PFSK-1 (cell line): ENCODE measurements around the gene HS3ST4.

Experiments
- FOXP2 ChIP-seq: optimal IDR thresholded peaks from 2 replicates; pipeline ENCODE3; 2011; ENCODE audit warnings: borderline replicate concordance, control low read depth, inconsistent platforms; ENCODE audit not compliant: insufficient read depth; ENCODE audit errors: extremely low read length, extremely low read depth
- POLR2AphosphoS5 ChIP-seq: IDR thresholded peaks from 2 replicates; pipeline ENCODE4 v1.6.1; 2012; ENCODE audit warnings: low read depth, mild to moderate bottlenecking, control low read depth, low read length, moderate library complexity
- REST ChIP-seq, 2 experiments: IDR thresholded peaks; 2 replicates each; pipeline versions ENCODE4 v1.6.1 to v1.8.0; 2011 to 2012; ENCODE audit warnings: low read depth in 2 of 2, low read length in 2 of 2, control low read depth in 1 of 2, inconsistent platforms in 1 of 2, mild to moderate bottlenecking in 1 of 2, moderate library complexity in 1 of 2; ENCODE audit not compliant: insufficient read depth in 1 of 2
- SIN3A ChIP-seq: IDR thresholded peaks from 2 replicates; pipeline ENCODE4 v1.6.1; 2012; ENCODE audit warnings: mild to moderate bottlenecking, low read length, moderate library complexity, borderline replicate concordance; ENCODE audit not compliant: insufficient read depth
- TAF1 ChIP-seq: IDR thresholded peaks from 2 replicates; pipeline ENCODE4 v1.6.1; 2012; ENCODE audit warnings: low read length, control low read depth, borderline replicate concordance; ENCODE audit not compliant: insufficient read depth

HS3ST4 gene

DNA sequence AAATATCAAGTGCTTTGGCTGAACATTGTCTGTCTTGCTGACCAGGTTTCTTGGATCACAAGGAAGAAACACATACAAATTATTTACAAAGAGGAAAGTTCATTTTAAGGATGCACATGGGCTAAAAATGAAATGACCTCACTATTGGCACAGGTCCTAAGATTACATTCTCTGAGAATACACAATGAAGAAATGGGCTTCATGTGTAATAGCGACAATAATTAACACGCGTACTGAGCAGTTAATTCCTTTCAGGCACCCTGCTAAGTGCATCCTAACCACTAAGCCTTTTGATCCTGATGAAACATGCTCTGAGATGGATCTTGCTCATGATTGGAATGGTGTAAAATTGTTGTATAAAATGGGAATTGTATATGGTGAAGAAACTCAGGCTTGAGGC is 429.0 kb downstream of the HS3ST4 start:
- no peak for TF ChIP-seq FOXP2

DNA sequence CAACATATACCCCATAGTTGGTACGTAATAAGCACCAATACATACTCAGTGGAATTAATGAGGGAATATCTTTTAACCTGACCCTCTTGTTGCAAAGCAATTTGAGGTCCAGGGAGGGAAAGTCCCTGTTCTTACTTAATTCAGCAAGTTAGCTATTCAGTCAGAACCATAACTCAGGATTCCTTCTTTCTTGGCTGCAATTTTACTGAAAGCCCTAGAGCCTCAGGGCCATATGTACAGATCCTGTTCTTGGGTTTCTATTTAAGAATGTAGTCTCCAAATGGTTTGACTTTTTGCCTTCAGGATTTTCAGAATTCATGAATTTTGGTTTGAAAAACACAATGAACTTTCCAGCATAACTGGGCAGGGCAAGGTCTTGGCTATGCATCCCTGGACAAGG is 436.5 kb downstream of the HS3ST4 start:
- TF ChIP-seq REST (IDR thresholded peaks at IDR 0.05; ENCODE audit: insufficient read depth in 1 of 2, low read depth in 2 of 2, low read length in 2 of 2) = no peak
- no peak for TF ChIP-seq SIN3A
- no peak for TF ChIP-seq POLR2AphosphoS5
- TF ChIP-seq TAF1 = no peak
- TF ChIP-seq FOXP2 = no peak

DNA sequence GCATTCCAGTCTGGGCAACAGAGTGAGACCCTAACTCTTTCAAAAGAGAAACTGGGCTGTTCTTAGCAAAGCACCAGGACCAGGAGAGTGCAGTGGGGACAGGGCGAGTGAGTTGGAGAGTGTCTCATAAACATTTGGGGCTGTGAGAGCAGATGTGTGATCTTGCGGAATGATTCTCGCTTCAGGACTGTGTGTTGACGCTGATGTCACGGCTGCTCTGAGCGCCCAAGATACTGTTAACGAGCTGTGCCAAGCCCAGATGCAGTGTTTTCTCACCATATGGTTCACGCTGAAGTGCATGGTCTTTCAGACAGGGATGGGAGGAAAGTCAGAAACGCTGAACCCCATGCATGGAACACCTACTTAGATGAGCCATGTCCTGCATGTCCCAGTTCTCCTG is 438.2 kb downstream of the HS3ST4 start:
- TF ChIP-seq REST (IDR thresholded peaks at IDR 0.05; ENCODE audit: insufficient read depth in 1 of 2, low read depth in 2 of 2, low read length in 2 of 2) = no peak
- TF ChIP-seq SIN3A = no peak
- no peak for TF ChIP-seq TAF1
- TF ChIP-seq FOXP2 = no peak
- TF ChIP-seq POLR2AphosphoS5 = no peak

DNA sequence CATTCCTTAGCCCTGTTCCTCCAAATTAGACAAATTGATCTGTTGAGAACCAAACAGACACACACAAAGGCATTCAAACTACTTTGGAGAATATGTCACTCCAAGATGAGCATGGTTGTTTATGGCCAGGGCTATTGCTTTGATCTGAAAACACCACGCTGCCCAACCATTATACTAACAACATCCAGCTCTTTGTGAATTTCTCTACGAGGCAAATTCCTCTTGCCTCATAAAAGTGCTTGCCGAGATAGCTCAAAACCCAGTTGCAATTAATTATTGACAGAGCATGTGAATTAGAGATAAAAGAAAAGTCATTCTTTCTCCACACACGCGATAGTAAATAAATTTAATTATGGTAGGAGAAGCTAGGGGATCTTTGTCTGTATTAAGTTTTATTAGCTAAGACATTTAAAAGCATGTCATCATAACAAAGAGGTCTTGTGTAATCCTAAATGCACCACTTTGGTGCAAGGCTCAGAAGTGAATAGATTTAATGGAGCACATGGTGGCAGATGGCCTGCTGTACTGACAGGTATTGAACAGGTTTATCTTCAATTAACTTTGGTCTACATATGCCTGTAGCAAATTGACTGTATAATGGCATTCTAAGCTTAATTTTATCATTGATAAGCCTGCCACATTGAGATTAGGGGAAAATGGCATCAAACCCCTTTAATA is 441.8 kb downstream of the HS3ST4 start:
- no peak for TF ChIP-seq FOXP2
- no peak for TF ChIP-seq SIN3A
- no peak for TF ChIP-seq TAF1
- TF ChIP-seq REST (IDR thresholded peaks at IDR 0.05; ENCODE audit: insufficient read depth in 1 of 2, low read depth in 2 of 2, low read length in 2 of 2) = no peak
- no peak for TF ChIP-seq POLR2AphosphoS5

DNA sequence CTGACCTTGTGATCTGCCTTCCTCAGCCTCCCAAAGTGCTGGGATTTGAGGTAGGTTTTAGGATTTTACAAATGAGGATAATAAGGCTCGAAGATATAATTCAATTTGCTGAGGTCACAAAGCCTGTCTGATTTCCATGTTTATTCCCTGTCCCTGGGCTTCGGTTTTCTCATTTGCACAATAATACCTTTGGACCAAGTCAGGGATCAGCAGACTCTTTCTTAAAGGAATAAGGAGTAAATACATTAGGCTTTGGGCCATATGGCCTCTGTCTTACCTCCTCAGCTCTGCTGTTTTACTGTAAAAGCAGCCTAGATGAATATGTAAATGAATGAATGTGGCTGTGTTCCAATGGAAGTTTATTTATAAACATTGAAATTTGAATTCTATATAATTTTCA is 442.8 kb downstream of the HS3ST4 start:
- TF ChIP-seq SIN3A = no peak
- TF ChIP-seq REST (IDR thresholded peaks at IDR 0.05; ENCODE audit: insufficient read depth in 1 of 2, low read depth in 2 of 2, low read length in 2 of 2) = no peak
- no peak for TF ChIP-seq FOXP2
- no peak for TF ChIP-seq POLR2AphosphoS5
- TF ChIP-seq TAF1 = no peak
